B cell (primary cell): ENCODE measurements around the gene CHRNA7. TPM values are rescaled to one million over a fixed set of nuclear protein-coding genes. Genes with fewer than 3 reads are reported as not detected.

Experiments used
- ATAC-seq: fragments of 200-7000 bp; cut with Tn5 transposase; one replicate; pipeline ENCODE4 v1.10.0; 2021; ENCODE audit warnings: low read depth, mild to moderate bottlenecking, moderate number of reproducible peaks, moderate library complexity
- CTCF ChIA-PET: fragments of 350-600 bp; sonication (Branson Sonifier 250); formaldehyde crosslinking; loops from one replicate; lab custom pipeline; 2021; ENCODE audit warnings: antibody characterized with exemption, inconsistent platforms; lab: Charles Lee
- POLR2A ChIA-PET: fragments of 350-600 bp; sonication (Branson Sonifier 250); formaldehyde crosslinking; loops from one replicate; lab custom pipeline; 2021; ENCODE audit warnings: antibody characterized with exemption; lab: Charles Lee
- DNase-seq: peaks from one replicate; pipeline ENCODE4 v3.0.0; 2013
- H2AFZ ChIP-seq: 2 replicates; pipeline ENCODE4 v1.6.1; 2012; ENCODE audit warnings: mild to moderate bottlenecking, low read depth, low read length; ENCODE audit not compliant: insufficient read depth, poor library complexity, severe bottlenecking
- H3K27ac ChIP-seq, 2 donors: 1 replicate in 1 of 2; 2 replicates in 1 of 2; pipeline ENCODE4 v1.5.1; 2012 to 2013; ENCODE audit warnings: low read length in 2 of 2, mild to moderate bottlenecking in 2 of 2, moderate library complexity in 1 of 2
- H3K27me3 ChIP-seq, 4 experiments: fragments of 200-600 bp in 1 of 4; sonication (generic) in 1 of 4; replicated peaks in 1 of 4; 1 replicate in 2 of 4; 2 replicates in 2 of 4; pipeline versions ENCODE4 v1.6.1 to v1.7.0; 2013 to 2016; ENCODE audit warnings: low read length in 3 of 4, mild to moderate bottlenecking in 2 of 4, mixed read lengths in 1 of 4, moderate library complexity in 1 of 4; ENCODE audit not compliant: insufficient read depth in 4 of 4, control insufficient read depth in 3 of 4; ENCODE audit errors: control extremely low read depth in 1 of 4
- H3K36me3 ChIP-seq, 2 experiments: replicated peaks in 1 of 2; 1 replicate in 1 of 2; 2 replicates in 1 of 2; pipeline versions ENCODE4 v1.6.1 to v1.7.1; 2013; ENCODE audit warnings: low read length in 1 of 2; ENCODE audit not compliant: insufficient read depth in 2 of 2, control insufficient read depth in 1 of 2; ENCODE audit errors: control extremely low read depth in 1 of 2, extremely low read depth in 1 of 2
- H3K4me1 ChIP-seq, 2 donors: fragments of 200-600 bp in 1 of 2; sonication (generic) in 1 of 2; 1 replicate in 1 of 2; 2 replicates in 1 of 2; pipeline versions ENCODE4 v1.5.1 to v1.6.1; 2013 to 2017; ENCODE audit warnings: low read length in 2 of 2; ENCODE audit not compliant: control insufficient read depth in 2 of 2, insufficient read depth in 2 of 2
- H3K4me2 ChIP-seq: replicated peaks from 2 replicates; pipeline ENCODE3; 2012; ENCODE audit warnings: mild to moderate bottlenecking, low read depth, low read length; ENCODE audit not compliant: poor library complexity, severe bottlenecking
- H3K4me3 ChIP-seq, 5 experiments: fragments of 200-600 bp in 1 of 5; sonication (generic) in 1 of 5; 1 replicate in 3 of 5; 2 replicates in 2 of 5; pipeline versions ENCODE4 v1.5.1 to v1.7.0; 2011 to 2016; ENCODE audit warnings: low read length in 4 of 5, mild to moderate bottlenecking in 4 of 5, low read depth in 2 of 5, control low read depth in 1 of 5, moderate library complexity in 1 of 5; ENCODE audit not compliant: insufficient read depth in 1 of 5; ENCODE audit errors: control extremely low read depth in 1 of 5, extremely low read depth in 1 of 5
- H3K79me2 ChIP-seq: fragments of 200-600 bp; sonication (generic); one replicate; pipeline ENCODE4 v1.6.0; 2016; ENCODE audit warnings: low read length; ENCODE audit not compliant: control insufficient read depth, insufficient read depth
- H3K9ac ChIP-seq: fragments of 200-600 bp; sonication (generic); 2 replicates; pipeline ENCODE4 v1.6.1; 2017; ENCODE audit warnings: mild to moderate bottlenecking, low read length, moderate library complexity
- H3K9me3 ChIP-seq, 3 donors: one replicate each; pipeline versions ENCODE4 v1.6.1 to v1.7.1; 2013; ENCODE audit warnings: low read length in 2 of 3; ENCODE audit not compliant: control insufficient read depth in 2 of 3, insufficient read depth in 1 of 3; ENCODE audit errors: control extremely low read depth in 1 of 3
- H4K20me1 ChIP-seq: 2 replicates; pipeline ENCODE4 v1.6.0; 2012; ENCODE audit warnings: mild to moderate bottlenecking, low read length; ENCODE audit not compliant: insufficient read depth, control insufficient read depth, poor library complexity, severe bottlenecking
- H3K27ac Mint-ChIP-seq: one replicate; pipeline ENCODE4 v1.8.0; 2021; ENCODE audit warnings: mixed read lengths
- H3K27me3 Mint-ChIP-seq: one replicate; pipeline ENCODE4 v1.8.0; 2021; ENCODE audit warnings: mixed read lengths
- H3K4me1 Mint-ChIP-seq: one replicate; pipeline ENCODE4 v1.8.0; 2021; ENCODE audit warnings: mixed read lengths
- H3K4me3 Mint-ChIP-seq: one replicate; pipeline ENCODE4 v1.8.0; 2021; ENCODE audit warnings: mixed read lengths
- H3K9me3 Mint-ChIP-seq: one replicate; pipeline ENCODE4 v1.8.0; 2022; ENCODE audit warnings: mixed read lengths; ENCODE audit not compliant: insufficient read depth
- CTCF ChIP-seq: fragments of 200-600 bp; IDR thresholded peaks from one replicate; pipeline ENCODE4 v1.8.0; 2022; ENCODE audit warnings: antibody characterized with exemption, mild to moderate bottlenecking
- EZH2 ChIP-seq: IDR thresholded peaks from 2 replicates; pipeline ENCODE4 v1.6.1; 2012; ENCODE audit warnings: borderline replicate concordance, low read depth, mild to moderate bottlenecking, moderate library complexity, low read length; ENCODE audit not compliant: insufficient read depth, poor library complexity, severe bottlenecking
- WGBS: methylation state at CpG from one replicate; pipeline ENCODE4 v1.1.5; 2013; ENCODE audit warnings: missing lambda C conversion rate; ENCODE audit not compliant: insufficient coverage; 5-methylcytosine and 5-hydroxymethylcytosine counted together
- intact Hi-C: fragments of 100-400 bp; cut with micrococcal nuclease; formaldehyde crosslinking; loops from one replicate; pipeline ENCODE4 v1.10.0; 2022
- polyA plus RNA-seq: library from polyadenylated mRNA; depleted of rRNA; stranded (reverse); fragments of >200 nt; gene quantifications from 2 replicates; pipeline ENCODE4 v1.2.3, GENCODE V29; 2012
- total RNA-seq, 2 donors: library from RNA; stranded (reverse); fragments of 120-200 nt in 1 of 2; gene quantifications; 1 replicate in 1 of 2; 2 replicates in 1 of 2; pipeline versions ENCODE4 v1.2.3 to v1.2.4, GENCODE V29; 2013 to 2022

CHRNA7 gene
- total and polyA plus RNA-seq, 2 donors (not counting 1 experiment from before 2014, with no cell fraction given): 0.16 TPM; not detected in 1

GRCh38 chr15:32003558-32003957 lies 26.8 kb upstream of the CHRNA7 start:
- H3K27me3 ChIP-seq: no peaks in the 10 kb centered on the region
- Mint-ChIP-seq H3K4me3 (no peak overlapping the region), H3K27me3 (peaks cover 5% of the 10 kb centered on the region), H3K9me3 (no peaks in the 10 kb centered on the region), H3K4me1 (no peaks in the 10 kb centered on the region), H3K27ac (no peak overlapping the region)
- no peaks in the 10 kb centered on the region for H3K36me3 ChIP-seq
- no peaks in the 10 kb centered on the region for H3K4me1 ChIP-seq
- no peak overlapping the region for H3K9ac ChIP-seq
- ChIA-PET CTCF (no interaction called here), POLR2A (no interaction called here)
- intact Hi-C loops: no loop called here
- no peak for TF ChIP-seq EZH2
- TF ChIP-seq CTCF: no peak
- H3K9me3 ChIP-seq: no peaks in the 10 kb centered on the region
- H3K4me2 ChIP-seq: no peak overlapping the region
- no CpG with 5 or more reads among the region's 2 CpGs for WGBS
- H3K79me2 ChIP-seq: no peaks in the 10 kb centered on the region
- H3K4me3 ChIP-seq: no peak overlapping the region
- DNase-seq (no peak), ATAC-seq (no peak)
- no peak overlapping the region for H2AFZ ChIP-seq
- H4K20me1 ChIP-seq: no peaks in the 10 kb centered on the region
- no peak overlapping the region for H3K27ac ChIP-seq

- Mint-ChIP-seq H3K27ac (no peak overlapping the region), H3K4me3 (no peak overlapping the region), H3K9me3 (no peaks in the 10 kb centered on the region), H3K27me3 (peaks cover 4% of the 10 kb centered on the region), H3K4me1 (no peaks in the 10 kb centered on the region)
- Histone ChIP-seq H2AFZ (no peak overlapping the region), H4K20me1 (no peaks in the 10 kb centered on the region), H3K79me2 (no peaks in the 10 kb centered on the region), H3K27me3 (no peaks in the 10 kb centered on the region), H3K36me3 (no peaks in the 10 kb centered on the region), H3K27ac (no peak overlapping the region), H3K4me1 (no peaks in the 10 kb centered on the region), H3K9me3 (no peaks in the 10 kb centered on the region), H3K4me2 (no peak overlapping the region), H3K4me3 (no peak overlapping the region), H3K9ac (no peak overlapping the region)
- no CpG with 5 or more reads among the region's 2 CpGs for WGBS
- DNase-seq: no peak
- ChIA-PET POLR2A (no interaction called here), CTCF (no interaction called here)
- ATAC-seq: no peak
- TF ChIP-seq CTCF (no peak), EZH2 (no peak)
- intact Hi-C loops: no loop called here
Observed at GRCh38 chr15:32004249-32004648, 26.1 kb upstream of the CHRNA7 start.
